GM12878 (cell line): ENCODE measurements around the gene ALOXE3. TPM values are rescaled to one million over a fixed set of nuclear protein-coding genes. Genes with fewer than 3 reads are reported as not detected.

Experiments
- BRCA1 ChIP-seq: IDR thresholded peaks from 2 replicates; pipeline ENCODE4 v1.6.1; 2011; ENCODE audit warnings: low read depth, low read length, improper control_type of control experiment
- CHD2 ChIP-seq: IDR thresholded peaks from 2 replicates; pipeline ENCODE4 v1.6.1; 2011; ENCODE audit warnings: low read depth, low read length, improper control_type of control experiment, borderline replicate concordance
- EGR1 ChIP-seq, 2 experiments: IDR thresholded peaks; 1 replicate in 1 of 2; 2 replicates in 1 of 2; pipeline ENCODE4 v1.6.1; 2011 to 2012; ENCODE audit warnings: low read depth in 2 of 2, low read length in 2 of 2, borderline replicate concordance in 1 of 2, mild to moderate bottlenecking in 1 of 2, moderate library complexity in 1 of 2
- ESRRA ChIP-seq: IDR thresholded peaks from 2 replicates; pipeline ENCODE4 v1.6.1; 2012; ENCODE audit warnings: mild to moderate bottlenecking, low read length, improper control_type of control experiment
- FOXK2 ChIP-seq: fragments of 450-650 bp; IDR thresholded peaks from 2 replicates; pipeline ENCODE4 v1.6.1; 2017; ENCODE audit warnings: mild to moderate bottlenecking, moderate library complexity
- MTA2 ChIP-seq: fragments of 450-650 bp; IDR thresholded peaks from 2 replicates; pipeline ENCODE4 v1.6.1; 2016; ENCODE audit warnings: low read depth, mild to moderate bottlenecking, moderate library complexity
- TARDBP ChIP-seq: IDR thresholded peaks from 2 replicates; pipeline ENCODE4 v1.6.1; 2016; ENCODE audit warnings: borderline replicate concordance
- YY1 ChIP-seq: IDR thresholded peaks from 2 replicates; pipeline ENCODE4 v1.6.1; 2011; ENCODE audit warnings: low read depth, mild to moderate bottlenecking, low read length
- polyA plus RNA-seq, 11 experiments: library from polyadenylated mRNA; depleted of rRNA in 4 of 11; unstranded in 6 of 11; stranded (reverse) in 5 of 11; fragments of >200 nt; fragmentation: Nextera tagmentation in 4 of 11; fragmentation: Illumina TruSeq in 1 of 11; extraction: Ambion mirVana in 4 of 11; extraction: Trizol in 1 of 11; gene quantifications; 1 replicate in 1 of 11; 2 replicates in 10 of 11; pipeline versions ENCODE4 v1.2.1 to v1.2.3, GENCODE V29; 2011 to 2016; ENCODE audit warnings: inconsistent platforms in 2 of 11, missing spikeins in 2 of 11, low read depth in 1 of 11
- total RNA-seq, 4 experiments: library from RNA; depleted of rRNA in 3 of 4; stranded (reverse); fragments of >200 nt in 3 of 4; fragmentation: Illumina TruSeq in 1 of 4; extraction: Trizol in 1 of 4; gene quantifications; 2 replicates each; pipeline versions ENCODE4 v1.2.1 to v1.2.3, GENCODE V29; 2013 to 2021
- TF ChIP-seq, protein P1 (sequence below): fragments of 450-650 bp; IDR thresholded peaks from 2 replicates; pipeline ENCODE4 v1.6.1; 2017; ENCODE audit warnings: mild to moderate bottlenecking, moderate library complexity
- TF ChIP-seq, protein P2 (sequence below): fragments of 150-350 bp; IDR thresholded peaks from 2 replicates; pipeline ENCODE4 v1.6.1; 2014; ENCODE audit warnings: mild to moderate bottlenecking, low read depth, low read length
- TF ChIP-seq, protein P3 (sequence below): fragments of 150-350 bp; IDR thresholded peaks from 2 replicates; pipeline ENCODE4 v1.6.1; 2016; ENCODE audit warnings: low read depth, low read length

ALOXE3 gene
- total and polyA plus RNA-seq, 10 of the 15 experiments (the other 5 are each of a cell fraction or from before 2014, with no cell fraction given) = 0.04 TPM; not detected in 9

DNA sequence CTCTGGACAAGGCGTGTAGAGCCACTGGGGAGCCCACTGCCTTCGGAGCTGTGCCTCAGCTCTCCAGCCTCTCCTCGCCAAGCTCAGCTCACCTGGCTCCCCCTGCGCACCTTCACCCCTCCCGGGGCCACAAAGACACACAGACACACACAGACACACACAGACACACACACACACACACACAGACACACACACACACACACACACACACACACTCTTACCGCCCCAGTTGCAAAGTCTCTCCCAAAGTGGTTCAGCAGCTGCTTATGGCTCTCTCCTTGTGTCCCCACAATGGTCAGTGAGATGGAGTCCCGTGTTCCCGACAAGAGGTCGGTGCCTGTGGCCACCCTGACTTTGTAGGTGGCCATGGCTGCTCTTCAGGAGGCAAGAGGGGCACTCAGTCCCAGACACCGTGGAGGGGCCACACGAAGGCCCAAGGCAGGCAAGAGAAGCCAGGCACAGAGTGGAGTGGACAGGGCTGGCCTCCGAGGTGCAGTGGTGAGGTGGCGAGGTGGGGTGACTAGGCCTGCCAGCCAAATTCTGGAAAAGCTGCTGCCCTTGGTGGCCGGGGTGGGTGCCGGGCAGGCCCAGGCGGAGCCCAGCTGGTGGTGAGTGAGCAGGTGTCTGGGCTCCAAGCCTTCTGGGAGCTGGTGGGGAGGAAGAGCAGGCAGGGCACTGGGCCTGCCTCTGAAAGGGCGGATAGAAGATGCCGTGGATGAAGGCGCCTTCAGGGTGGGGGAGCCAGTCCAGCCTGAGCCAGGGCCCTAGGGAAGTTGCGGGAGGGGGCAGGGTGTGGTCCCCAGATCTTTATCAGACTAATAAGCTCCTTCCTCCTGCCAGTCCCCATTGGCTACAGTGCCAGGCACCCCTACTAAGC is 31.0 kb downstream of the ALOXE3 start, which contains the start of gene ALOX12B (continued):
- TF ChIP-seq, protein P1, sequence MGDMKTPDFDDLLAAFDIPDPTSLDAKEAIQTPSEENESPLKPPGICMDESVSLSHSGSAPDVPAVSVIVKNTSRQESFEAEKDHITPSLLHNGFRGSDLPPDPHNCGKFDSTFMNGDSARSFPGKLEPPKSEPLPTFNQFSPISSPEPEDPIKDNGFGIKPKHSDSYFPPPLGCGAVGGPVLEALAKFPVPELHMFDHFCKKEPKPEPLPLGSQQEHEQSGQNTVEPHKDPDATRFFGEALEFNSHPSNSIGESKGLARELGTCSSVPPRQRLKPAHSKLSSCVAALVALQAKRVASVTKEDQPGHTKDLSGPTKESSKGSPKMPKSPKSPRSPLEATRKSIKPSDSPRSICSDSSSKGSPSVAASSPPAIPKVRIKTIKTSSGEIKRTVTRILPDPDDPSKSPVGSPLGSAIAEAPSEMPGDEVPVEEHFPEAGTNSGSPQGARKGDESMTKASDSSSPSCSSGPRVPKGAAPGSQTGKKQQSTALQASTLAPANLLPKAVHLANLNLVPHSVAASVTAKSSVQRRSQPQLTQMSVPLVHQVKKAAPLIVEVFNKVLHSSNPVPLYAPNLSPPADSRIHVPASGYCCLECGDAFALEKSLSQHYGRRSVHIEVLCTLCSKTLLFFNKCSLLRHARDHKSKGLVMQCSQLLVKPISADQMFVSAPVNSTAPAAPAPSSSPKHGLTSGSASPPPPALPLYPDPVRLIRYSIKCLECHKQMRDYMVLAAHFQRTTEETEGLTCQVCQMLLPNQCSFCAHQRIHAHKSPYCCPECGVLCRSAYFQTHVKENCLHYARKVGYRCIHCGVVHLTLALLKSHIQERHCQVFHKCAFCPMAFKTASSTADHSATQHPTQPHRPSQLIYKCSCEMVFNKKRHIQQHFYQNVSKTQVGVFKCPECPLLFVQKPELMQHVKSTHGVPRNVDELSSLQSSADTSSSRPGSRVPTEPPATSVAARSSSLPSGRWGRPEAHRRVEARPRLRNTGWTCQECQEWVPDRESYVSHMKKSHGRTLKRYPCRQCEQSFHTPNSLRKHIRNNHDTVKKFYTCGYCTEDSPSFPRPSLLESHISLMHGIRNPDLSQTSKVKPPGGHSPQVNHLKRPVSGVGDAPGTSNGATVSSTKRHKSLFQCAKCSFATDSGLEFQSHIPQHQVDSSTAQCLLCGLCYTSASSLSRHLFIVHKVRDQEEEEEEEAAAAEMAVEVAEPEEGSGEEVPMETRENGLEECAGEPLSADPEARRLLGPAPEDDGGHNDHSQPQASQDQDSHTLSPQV = no peak
- no peak for TF ChIP-seq BRCA1
- no peak for TF ChIP-seq ESRRA
- no peak for TF ChIP-seq EGR1 (IDR thresholded peaks at IDR 0.05; ENCODE audit: borderline replicate concordance in 1 of 2, low read depth in 2 of 2, low read length in 2 of 2)
- TF ChIP-seq TARDBP = no peak
- no peak for TF ChIP-seq FOXK2
- no peak for TF ChIP-seq CHD2
- TF ChIP-seq YY1 = no peak
- TF ChIP-seq, protein P2, sequence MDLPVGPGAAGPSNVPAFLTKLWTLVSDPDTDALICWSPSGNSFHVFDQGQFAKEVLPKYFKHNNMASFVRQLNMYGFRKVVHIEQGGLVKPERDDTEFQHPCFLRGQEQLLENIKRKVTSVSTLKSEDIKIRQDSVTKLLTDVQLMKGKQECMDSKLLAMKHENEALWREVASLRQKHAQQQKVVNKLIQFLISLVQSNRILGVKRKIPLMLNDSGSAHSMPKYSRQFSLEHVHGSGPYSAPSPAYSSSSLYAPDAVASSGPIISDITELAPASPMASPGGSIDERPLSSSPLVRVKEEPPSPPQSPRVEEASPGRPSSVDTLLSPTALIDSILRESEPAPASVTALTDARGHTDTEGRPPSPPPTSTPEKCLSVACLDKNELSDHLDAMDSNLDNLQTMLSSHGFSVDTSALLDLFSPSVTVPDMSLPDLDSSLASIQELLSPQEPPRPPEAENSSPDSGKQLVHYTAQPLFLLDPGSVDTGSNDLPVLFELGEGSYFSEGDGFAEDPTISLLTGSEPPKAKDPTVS = no peak
- TF ChIP-seq, protein P3, sequence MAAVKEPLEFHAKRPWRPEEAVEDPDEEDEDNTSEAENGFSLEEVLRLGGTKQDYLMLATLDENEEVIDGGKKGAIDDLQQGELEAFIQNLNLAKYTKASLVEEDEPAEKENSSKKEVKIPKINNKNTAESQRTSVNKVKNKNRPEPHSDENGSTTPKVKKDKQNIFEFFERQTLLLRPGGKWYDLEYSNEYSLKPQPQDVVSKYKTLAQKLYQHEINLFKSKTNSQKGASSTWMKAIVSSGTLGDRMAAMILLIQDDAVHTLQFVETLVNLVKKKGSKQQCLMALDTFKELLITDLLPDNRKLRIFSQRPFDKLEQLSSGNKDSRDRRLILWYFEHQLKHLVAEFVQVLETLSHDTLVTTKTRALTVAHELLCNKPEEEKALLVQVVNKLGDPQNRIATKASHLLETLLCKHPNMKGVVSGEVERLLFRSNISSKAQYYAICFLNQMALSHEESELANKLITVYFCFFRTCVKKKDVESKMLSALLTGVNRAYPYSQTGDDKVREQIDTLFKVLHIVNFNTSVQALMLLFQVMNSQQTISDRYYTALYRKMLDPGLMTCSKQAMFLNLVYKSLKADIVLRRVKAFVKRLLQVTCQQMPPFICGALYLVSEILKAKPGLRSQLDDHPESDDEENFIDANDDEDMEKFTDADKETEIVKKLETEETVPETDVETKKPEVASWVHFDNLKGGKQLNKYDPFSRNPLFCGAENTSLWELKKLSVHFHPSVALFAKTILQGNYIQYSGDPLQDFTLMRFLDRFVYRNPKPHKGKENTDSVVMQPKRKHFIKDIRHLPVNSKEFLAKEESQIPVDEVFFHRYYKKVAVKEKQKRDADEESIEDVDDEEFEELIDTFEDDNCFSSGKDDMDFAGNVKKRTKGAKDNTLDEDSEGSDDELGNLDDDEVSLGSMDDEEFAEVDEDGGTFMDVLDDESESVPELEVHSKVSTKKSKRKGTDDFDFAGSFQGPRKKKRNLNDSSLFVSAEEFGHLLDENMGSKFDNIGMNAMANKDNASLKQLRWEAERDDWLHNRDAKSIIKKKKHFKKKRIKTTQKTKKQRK = no peak
- no peak for TF ChIP-seq MTA2
